Effector memory CD8-positive, alpha-beta T cell (primary cell): ENCODE data around the gene KATNA1.
A peak's percentile ranks its signal among the peaks of the same experiment; 100 is the strongest.

Experiments
- ATAC-seq: fragments of 150-1000 bp; cut with Tn5 transposase; replicated peaks from 2 replicates; pipeline ENCODE4 v1.10.0; 2021; ENCODE audit warnings: mild to moderate bottlenecking, moderate library complexity
- DNase-seq, 3 experiments: peaks; one replicate each; pipeline ENCODE4 v3.0.0; 2021
- H3K27ac Mint-ChIP-seq, 2 donors: one replicate each; pipeline ENCODE4 v1.8.0; 2022; ENCODE audit warnings: mild to moderate bottlenecking in 2 of 2, mixed read lengths in 2 of 2, moderate library complexity in 2 of 2
- H3K27me3 Mint-ChIP-seq, 2 donors: one replicate each; pipeline ENCODE4 v1.8.0; 2022; ENCODE audit warnings: mixed read lengths in 2 of 2
- H3K36me3 Mint-ChIP-seq: one replicate; pipeline ENCODE4 v1.8.0; 2022; ENCODE audit warnings: mild to moderate bottlenecking, moderate library complexity, mixed read lengths; ENCODE audit not compliant: insufficient read depth
- H3K4me1 Mint-ChIP-seq, 2 donors: one replicate each; pipeline ENCODE4 v1.8.0; 2022; ENCODE audit warnings: low read depth in 2 of 2, mixed read lengths in 2 of 2
- H3K4me3 Mint-ChIP-seq, 2 donors: one replicate each; pipeline ENCODE4 v1.8.0; 2022; ENCODE audit warnings: mild to moderate bottlenecking in 2 of 2, mixed read lengths in 2 of 2, moderate library complexity in 2 of 2
- H3K9me3 Mint-ChIP-seq, 2 donors: one replicate each; pipeline ENCODE4 v1.8.0; 2022; ENCODE audit warnings: mixed read lengths in 2 of 2

Gene KATNA1

DNA sequence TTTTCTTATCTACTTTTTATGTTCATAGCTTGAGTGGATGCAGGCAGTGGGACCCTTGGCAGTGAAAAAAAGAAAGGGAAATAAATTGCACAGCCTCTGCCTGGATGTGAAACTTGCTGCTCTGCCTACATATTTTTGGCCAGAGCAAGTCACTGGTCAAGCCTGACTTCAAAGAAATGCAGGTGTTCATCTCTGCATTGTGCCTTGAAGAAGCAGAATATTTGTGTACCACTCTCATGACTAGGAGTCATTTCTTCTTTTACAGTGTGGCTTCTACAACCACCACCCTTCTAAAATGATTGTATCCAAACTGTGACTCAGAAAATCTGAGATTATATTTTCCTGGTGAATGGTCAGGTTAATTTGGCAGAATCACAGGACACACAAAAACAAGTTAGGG, 2.5 kb upstream of the KATNA1 start:
- peaks cover 7 to 15% of the 10 kb centered on the region in 2 donors for H3K4me1 Mint-ChIP-seq
- no peak overlapping the region for H3K4me3 Mint-ChIP-seq
- DNase-seq = no peak
- no peak overlapping the region for H3K27ac Mint-ChIP-seq
- no peaks in the 10 kb centered on the region for H3K9me3 Mint-ChIP-seq
- ATAC-seq = no peak
- peaks cover under 1% of the 10 kb centered on the region for H3K36me3 Mint-ChIP-seq
- no peaks in the 10 kb centered on the region for H3K27me3 Mint-ChIP-seq

DNA sequence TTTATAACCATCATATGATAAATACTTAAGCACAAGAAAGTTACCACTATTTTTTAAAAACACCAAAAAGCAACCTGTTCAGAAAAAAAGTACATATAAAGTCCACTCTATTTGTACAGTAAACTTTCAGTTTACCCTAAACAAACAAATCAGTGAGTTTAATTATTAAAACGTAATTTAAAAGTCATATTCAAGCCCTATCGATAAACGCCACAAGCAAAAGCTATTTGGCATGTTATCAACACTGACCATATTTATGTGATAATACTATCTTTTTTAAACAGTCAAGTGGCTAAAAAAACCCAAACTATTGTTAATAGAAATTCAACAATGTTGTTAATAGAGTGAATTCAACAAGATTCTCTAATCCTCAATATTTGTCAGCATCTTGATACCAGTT, 1.9 kb downstream of the KATNA1 start:
- no peaks in the 10 kb centered on the region for H3K9me3 Mint-ChIP-seq
- no peak for DNase-seq
- no peaks in the 10 kb centered on the region for H3K27me3 Mint-ChIP-seq
- no peak for ATAC-seq
- H3K4me3 Mint-ChIP-seq = peak overlapping the region; percentile 92 to 93
- no peak overlapping the region for H3K27ac Mint-ChIP-seq
- H3K4me1 Mint-ChIP-seq = peaks cover 15 to 35% of the 10 kb centered on the region in 2 donors
- H3K36me3 Mint-ChIP-seq = no peaks in the 10 kb centered on the region

DNA sequence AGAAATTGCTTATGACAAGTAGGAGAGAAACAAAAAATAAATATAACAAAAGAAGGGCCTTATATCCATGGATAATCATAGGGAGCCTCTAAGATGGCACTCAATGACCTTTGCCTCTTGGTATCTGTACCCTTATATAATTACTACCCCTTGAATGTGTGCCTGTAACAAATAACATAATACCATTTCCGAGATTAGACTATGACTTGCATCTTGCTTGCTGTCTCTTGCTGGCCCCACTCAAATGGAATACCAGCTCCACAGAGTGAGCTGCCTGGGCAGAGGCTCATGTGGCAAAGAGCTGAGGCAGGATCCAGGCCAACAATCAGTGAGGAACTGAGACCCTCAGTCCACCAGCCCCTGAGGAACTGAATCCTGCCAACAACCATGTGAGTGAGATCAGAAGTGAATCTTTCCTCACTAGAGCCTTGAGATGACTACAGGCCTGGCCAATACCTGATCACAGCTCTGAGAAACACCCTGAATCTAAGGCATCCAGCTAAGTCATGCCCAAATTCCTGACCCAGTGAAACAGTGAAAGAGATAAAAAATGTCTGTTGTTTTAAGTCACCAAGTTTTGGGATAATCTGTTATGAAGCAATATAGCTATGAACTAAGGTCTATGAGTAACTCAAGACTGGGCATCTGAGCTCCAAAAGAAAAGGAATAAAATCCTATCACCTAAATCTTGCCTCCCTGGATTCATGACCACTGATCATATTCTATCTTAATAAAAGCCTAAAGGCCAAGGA, 5.5 kb downstream of the KATNA1 start:
- Mint-ChIP-seq H3K9me3 (no peaks in the 10 kb centered on the region), H3K4me3 (no peak overlapping the region), H3K4me1 (peaks cover 13 to 33% of the 10 kb centered on the region in 2 donors), H3K27ac (peak overlapping the region in 1 of 2 donors; percentile 72), H3K36me3 (peaks cover 15% of the 10 kb centered on the region), H3K27me3 (no peaks in the 10 kb centered on the region)
- no peak for ATAC-seq
- no peak for DNase-seq

DNA sequence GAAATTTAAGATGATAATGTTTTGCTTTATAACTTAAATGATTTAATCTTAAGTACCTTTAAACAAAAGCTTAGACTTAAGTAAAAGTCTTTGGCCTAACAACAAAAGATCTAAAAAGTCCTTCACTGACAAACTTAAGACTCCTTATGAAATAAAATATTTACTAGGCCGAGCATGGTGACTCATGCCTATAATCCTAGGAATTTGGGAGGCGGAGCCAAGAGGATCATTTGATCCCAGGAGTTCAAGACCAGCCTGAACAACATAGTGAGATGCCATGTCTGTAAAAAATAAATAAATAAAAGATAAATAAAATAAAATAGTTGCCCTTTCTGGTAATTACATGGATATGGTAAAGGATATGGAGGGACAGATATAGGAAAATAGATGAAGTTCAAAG, 12.4 kb downstream of the KATNA1 start:
- ATAC-seq (no peak), DNase-seq (no peak)
- H3K4me3 Mint-ChIP-seq = no peak overlapping the region
- peak overlapping the region in 1 of 2 donors; percentile 49 for H3K27ac Mint-ChIP-seq
- peaks cover 32% of the 10 kb centered on the region for H3K36me3 Mint-ChIP-seq
- no peaks in the 10 kb centered on the region for H3K9me3 Mint-ChIP-seq
- H3K27me3 Mint-ChIP-seq = no peaks in the 10 kb centered on the region
- no peaks in the 10 kb centered on the region for H3K4me1 Mint-ChIP-seq

DNA sequence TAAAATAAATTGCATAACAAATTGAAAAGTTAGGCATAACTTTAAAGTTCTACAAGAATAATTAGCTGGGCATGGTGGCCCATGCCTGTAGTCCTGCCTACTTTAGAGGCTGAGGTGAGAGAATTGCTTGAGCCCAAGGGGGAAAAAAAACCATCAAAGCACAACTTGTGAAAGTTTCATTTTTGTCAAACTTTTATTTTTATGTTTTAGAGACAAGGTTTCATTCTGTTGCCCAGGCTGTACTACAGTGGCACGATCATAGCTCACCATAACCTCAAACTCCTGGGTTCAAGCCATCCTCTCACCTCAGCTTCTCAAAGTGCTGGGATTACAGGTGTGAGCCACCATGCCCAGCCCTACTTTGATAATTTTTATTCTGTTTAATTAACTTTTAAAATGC, 14.2 kb downstream of the KATNA1 start:
- DNase-seq (no peak), ATAC-seq (no peak)
- no peak overlapping the region for H3K4me3 Mint-ChIP-seq
- H3K36me3 Mint-ChIP-seq = peaks cover 38% of the 10 kb centered on the region
- peaks cover 0 to under 1% of the 10 kb centered on the region in 2 donors for H3K4me1 Mint-ChIP-seq
- H3K27ac Mint-ChIP-seq = no peak overlapping the region
- H3K27me3 Mint-ChIP-seq = no peaks in the 10 kb centered on the region
- no peaks in the 10 kb centered on the region for H3K9me3 Mint-ChIP-seq

DNA sequence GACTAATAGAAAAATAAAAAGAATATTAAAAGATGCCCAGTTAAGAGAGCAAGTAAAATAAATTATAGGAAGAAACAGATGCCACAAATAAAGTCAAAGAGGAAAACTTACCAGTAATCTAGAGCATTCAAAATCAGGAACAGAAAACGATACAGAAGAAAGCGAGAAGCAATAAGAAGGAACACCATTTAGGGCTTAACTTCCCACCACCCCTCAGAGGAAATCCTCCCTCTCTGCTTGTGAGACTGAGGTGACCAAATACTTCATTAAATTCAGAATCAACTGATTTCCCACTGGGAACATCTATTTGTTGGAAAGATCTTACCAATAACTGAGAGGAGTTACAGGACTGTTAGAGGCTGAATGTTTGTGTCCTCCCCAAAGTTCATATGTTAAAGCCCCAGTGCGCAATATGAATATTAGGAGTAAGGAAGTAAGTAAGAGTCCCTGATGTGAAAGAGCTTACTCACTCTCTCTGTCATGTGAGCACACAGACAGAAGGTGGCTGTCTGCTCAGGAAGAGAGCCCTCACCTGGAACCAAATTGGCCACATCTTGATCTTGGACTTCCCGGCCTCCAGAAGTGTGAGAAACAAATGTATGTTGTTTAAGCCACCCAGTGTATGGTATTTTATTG, 19.5 kb downstream of the KATNA1 start:
- DNase-seq = no peak
- no peaks in the 10 kb centered on the region for H3K27me3 Mint-ChIP-seq
- peaks cover 49% of the 10 kb centered on the region for H3K36me3 Mint-ChIP-seq
- peaks cover 0 to 2% of the 10 kb centered on the region in 2 donors for H3K4me1 Mint-ChIP-seq
- peak overlapping the region in 1 of 2 donors; percentile 58 for H3K27ac Mint-ChIP-seq
- H3K4me3 Mint-ChIP-seq = no peak overlapping the region
- no peak for ATAC-seq
- H3K9me3 Mint-ChIP-seq = no peaks in the 10 kb centered on the region

DNA sequence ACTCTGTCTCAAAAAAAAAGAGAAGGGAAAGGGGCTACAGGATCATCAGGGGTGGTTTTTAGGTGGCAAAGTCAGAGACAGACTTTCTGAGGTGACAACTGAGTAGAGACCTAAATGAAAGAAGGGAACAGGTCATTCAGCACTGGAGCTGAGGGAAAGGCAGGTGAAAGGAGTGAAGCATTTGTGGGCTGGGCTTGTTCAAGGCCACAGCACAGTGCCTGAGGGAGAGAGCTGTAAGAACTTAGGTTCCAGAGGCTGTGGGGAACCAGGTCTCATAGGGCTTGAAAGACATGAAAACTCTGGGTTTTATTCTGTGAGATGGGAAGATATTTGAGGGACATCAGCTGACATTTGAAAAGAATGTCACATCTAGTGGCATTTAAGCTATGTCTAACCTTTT, 20.8 kb downstream of the KATNA1 start:
- Mint-ChIP-seq H3K9me3 (no peaks in the 10 kb centered on the region), H3K4me1 (peaks cover 0 to 2% of the 10 kb centered on the region in 2 donors), H3K27ac (peak overlapping the region in 1 of 2 donors; percentile 24), H3K36me3 (peaks cover 52% of the 10 kb centered on the region), H3K27me3 (no peaks in the 10 kb centered on the region), H3K4me3 (no peak overlapping the region)
- ATAC-seq (no peak), DNase-seq (no peak)

DNA sequence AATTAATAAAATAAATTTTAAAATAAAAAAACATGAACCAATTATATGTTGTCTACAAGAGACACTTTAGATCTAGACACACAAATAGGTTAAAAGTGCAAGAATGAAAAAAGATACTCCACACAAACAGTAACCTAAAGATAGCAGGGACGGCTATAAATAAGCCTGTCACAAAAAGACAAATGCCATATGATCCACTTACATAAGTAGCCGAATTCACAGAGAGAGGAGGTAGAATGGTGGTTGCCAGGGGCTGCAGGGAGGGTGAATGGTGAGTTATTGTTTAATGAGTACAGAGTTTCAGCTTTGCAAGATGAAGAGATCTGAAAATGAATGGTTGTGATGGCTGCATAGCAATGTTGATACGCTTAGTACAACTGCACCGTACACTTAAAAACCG, 32.7 kb downstream of the KATNA1 start:
- Mint-ChIP-seq H3K4me3 (no peak overlapping the region), H3K27me3 (no peaks in the 10 kb centered on the region), H3K4me1 (peaks cover 4 to 5% of the 10 kb centered on the region in 2 donors), H3K36me3 (peaks cover 42% of the 10 kb centered on the region), H3K9me3 (no peaks in the 10 kb centered on the region), H3K27ac (peak overlapping the region in 1 of 2 donors; percentile 19)
- ATAC-seq = no peak
- DNase-seq = no peak

DNA sequence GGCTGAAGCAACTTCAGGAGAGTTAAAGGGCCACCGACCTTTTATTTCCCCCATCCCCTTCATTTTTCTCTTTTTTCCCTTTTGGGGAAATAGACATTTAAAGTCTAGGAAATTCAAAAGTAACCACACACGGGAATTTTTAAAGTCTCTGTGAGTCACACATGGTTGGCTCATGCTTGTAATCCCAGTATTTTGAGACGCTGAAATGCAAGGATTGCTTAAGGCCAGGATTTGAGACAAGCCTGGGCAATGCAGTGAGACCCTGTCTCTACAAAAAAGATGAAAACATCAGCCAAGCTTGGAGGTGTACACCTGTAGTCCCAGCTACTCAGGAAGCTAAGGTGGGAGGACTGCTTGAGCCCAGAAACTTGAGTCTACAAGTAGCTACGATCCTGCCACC, 34.2 kb downstream of the KATNA1 start:
- Mint-ChIP-seq H3K4me1 (peaks cover 4 to 6% of the 10 kb centered on the region in 2 donors), H3K9me3 (no peaks in the 10 kb centered on the region), H3K4me3 (no peak overlapping the region), H3K27ac (no peak overlapping the region), H3K27me3 (no peaks in the 10 kb centered on the region), H3K36me3 (peaks cover 40% of the 10 kb centered on the region)
- DNase-seq = no peak
- no peak for ATAC-seq

DNA sequence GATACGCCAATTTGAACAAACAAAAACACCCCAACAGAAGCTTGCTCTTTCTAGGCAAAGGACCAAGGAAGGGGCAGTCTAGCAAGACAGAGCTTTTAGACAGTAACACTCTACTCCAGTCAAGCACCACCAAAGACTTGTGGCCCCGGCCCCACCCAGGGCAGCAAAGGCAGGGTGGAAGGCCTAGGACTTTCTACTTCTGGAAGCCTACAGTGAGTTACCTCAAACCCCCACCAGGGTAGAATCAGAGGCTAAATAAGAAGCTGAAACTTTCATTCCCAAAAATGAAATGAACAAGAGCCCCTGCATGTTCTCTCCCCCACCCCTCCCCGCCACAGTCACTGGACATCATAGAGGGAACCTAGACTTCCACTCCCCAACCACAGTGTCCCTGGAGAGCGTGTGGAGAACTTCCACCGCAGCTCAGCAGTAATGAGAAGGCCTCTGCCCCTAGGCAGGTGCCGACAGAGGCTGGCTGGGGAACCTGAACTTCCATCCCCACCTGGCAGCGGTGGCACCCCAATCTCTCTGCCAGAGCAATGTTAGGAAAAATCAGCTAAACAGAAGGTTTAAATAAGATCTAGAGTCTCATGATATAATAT, 40.0 kb downstream of the KATNA1 start:
- Mint-ChIP-seq H3K9me3 (no peaks in the 10 kb centered on the region), H3K27me3 (no peaks in the 10 kb centered on the region), H3K36me3 (peaks cover 30% of the 10 kb centered on the region), H3K4me3 (no peak overlapping the region), H3K27ac (peak overlapping the region in 1 of 2 donors; percentile 44), H3K4me1 (peaks cover 7 to 8% of the 10 kb centered on the region in 2 donors)
- ATAC-seq (no peak), DNase-seq (no peak)

DNA sequence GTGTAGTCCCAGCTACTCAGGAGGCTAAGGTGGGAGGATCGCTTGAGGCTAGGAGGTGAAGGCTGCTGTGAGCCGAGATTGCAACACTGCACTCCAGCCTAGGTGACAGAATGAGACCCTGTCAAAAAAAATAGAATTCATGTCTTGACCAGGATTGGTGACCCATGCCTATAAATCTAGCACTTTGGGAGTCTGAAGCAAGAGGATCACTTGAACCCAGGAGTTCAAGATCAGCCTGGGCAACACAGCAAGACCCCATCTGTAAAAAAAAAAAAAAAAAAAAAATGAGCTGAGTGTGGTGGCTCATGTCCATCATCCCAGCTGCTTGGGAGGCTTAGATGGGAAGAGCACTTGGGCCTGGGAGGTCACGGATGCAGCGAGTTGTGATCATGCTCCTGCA, 48.0 kb downstream of the KATNA1 start:
- ATAC-seq (no peak), DNase-seq (no peak)
- H3K27ac Mint-ChIP-seq = peak overlapping the region; percentile 28 to 44
- H3K27me3 Mint-ChIP-seq = no peaks in the 10 kb centered on the region
- peaks cover 41% of the 10 kb centered on the region for H3K36me3 Mint-ChIP-seq
- H3K4me3 Mint-ChIP-seq = no peak overlapping the region
- no peaks in the 10 kb centered on the region for H3K4me1 Mint-ChIP-seq
- H3K9me3 Mint-ChIP-seq = no peaks in the 10 kb centered on the region

DNA sequence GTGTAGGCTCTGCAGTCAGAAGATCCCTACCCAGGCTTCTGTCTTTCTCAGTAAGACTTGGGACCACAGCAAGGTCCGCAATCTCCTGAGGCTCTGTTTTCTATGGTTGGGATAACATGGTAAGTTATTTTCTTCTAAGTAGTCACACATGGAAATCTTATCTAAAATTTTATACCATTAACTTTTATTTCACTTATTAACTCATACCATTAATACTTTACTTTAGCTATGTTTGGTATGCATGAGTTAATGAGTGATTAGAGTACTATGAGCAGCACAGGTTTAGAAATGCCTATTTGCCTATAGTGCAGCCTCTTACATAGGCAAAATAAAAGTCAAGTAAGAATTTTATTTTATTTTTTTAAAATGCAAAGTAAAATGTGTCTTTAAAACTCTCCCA, 55.1 kb downstream of the KATNA1 start:
- Mint-ChIP-seq H3K27ac (no peak overlapping the region), H3K9me3 (no peaks in the 10 kb centered on the region), H3K36me3 (peaks cover 61% of the 10 kb centered on the region), H3K27me3 (no peaks in the 10 kb centered on the region), H3K4me1 (no peaks in the 10 kb centered on the region), H3K4me3 (no peak overlapping the region)
- ATAC-seq (no peak), DNase-seq (no peak)

DNA sequence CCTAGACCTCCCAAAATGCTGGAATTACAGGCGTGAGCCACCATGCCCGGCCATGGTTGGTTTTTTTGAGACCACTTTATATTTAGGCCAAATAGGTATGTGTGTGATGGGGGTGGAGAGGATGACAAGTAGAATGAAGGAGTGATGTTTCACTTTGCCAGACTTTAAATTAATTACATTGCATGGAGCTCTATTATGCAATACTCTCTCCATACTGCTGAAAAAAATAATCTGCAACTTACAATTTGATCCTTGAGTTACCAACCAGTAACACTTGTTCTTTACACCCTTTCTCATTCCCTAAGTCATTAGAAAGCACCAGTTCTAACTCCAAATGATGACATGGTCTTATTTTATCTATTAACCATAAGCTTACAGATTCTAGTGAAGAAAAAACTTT, 55.5 kb downstream of the KATNA1 start:
- Mint-ChIP-seq H3K9me3 (no peaks in the 10 kb centered on the region), H3K4me3 (no peak overlapping the region), H3K36me3 (peaks cover 63% of the 10 kb centered on the region), H3K27ac (no peak overlapping the region), H3K4me1 (no peaks in the 10 kb centered on the region), H3K27me3 (no peaks in the 10 kb centered on the region)
- no peak for DNase-seq
- no peak for ATAC-seq

DNA sequence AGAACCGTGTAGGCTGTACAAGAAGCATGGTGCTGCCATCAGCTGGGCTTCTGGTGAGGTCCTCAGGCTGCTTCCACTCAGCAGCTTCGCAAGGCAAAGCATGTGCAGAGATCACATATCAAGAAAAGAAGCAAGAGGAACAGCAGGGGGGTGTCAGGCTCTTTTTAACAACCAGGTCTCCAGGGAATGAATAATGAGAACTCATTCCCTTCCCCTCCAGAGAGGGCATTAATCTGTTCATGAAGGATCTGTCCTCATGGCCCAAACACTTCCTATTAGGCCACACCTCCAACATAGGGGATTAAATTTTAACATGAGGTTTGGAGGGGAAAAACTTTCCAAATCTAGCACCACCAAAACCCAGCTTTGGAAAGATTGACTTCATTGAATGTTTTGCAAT, 62.4 kb downstream of the KATNA1 start:
- Mint-ChIP-seq H3K4me3 (no peak overlapping the region), H3K27ac (peak overlapping the region in 1 of 2 donors; percentile 62), H3K36me3 (peaks cover 46% of the 10 kb centered on the region), H3K9me3 (no peaks in the 10 kb centered on the region), H3K4me1 (no peaks in the 10 kb centered on the region), H3K27me3 (no peaks in the 10 kb centered on the region)
- no peak for DNase-seq
- ATAC-seq = no peak
